ENCODE data around the gene MGAT5B. TPM values are rescaled to one million over a fixed set of nuclear protein-coding genes. Genes with fewer than 3 reads are reported as not detected.

The MGAT5B gene
- total RNA-seq, 1 experiment from 2014 or later, result 14.3 TPM

- BruUV-seq (replicated peaks), result no TSS peak
- no peaks in the 10 kb centered on the region for H3K36me3 ChIP-seq (ENCODE audit: low read depth)
- H3K79me2 ChIP-seq (ENCODE audit: low read depth), result no peaks in the 10 kb centered on the region
- H3K4me1 ChIP-seq (replicated peaks; ENCODE audit: insufficient read depth), result no peaks in the 10 kb centered on the region
- TF ChIP-seq CTCF (conservative IDR thresholded peaks at IDR 0.05) (no peak), EZH2 (IDR thresholded peaks at IDR 0.05; ENCODE audit: low read depth) (no peak)
- ChIA-PET CTCF (no interaction called here), POLR2A (ENCODE audit: unreplicated experiment) (no interaction called here)
- no peak overlapping the region for H3K4me2 ChIP-seq
- intact Hi-C loops (cut with micrococcal nuclease; ENCODE audit: unreplicated experiment), result no loop called here
- H2AFZ ChIP-seq, result no peak overlapping the region
- no peak for DNase-seq
- H3K4me3 ChIP-seq, result no peak overlapping the region
- no peaks in the 10 kb centered on the region for H3F3A ChIP-seq (ENCODE audit: insufficient read depth, low read depth)
- H4K20me1 ChIP-seq (ENCODE audit: insufficient read depth), result no peaks in the 10 kb centered on the region
- no peaks in the 10 kb centered on the region for H3K9me2 ChIP-seq (ENCODE audit: insufficient read depth)
- H3K27ac ChIP-seq, result no peak overlapping the region
- H3K27me3 ChIP-seq (ENCODE audit: insufficient read depth, low read depth), result no peaks in the 10 kb centered on the region
- no peaks in the 10 kb centered on the region for H3K9me3 ChIP-seq (ENCODE audit: insufficient read depth, low read depth)
These were observed 37.6 kb downstream of the MGAT5B start for GRCh38 chr17:76905836-76906235.

DNA sequence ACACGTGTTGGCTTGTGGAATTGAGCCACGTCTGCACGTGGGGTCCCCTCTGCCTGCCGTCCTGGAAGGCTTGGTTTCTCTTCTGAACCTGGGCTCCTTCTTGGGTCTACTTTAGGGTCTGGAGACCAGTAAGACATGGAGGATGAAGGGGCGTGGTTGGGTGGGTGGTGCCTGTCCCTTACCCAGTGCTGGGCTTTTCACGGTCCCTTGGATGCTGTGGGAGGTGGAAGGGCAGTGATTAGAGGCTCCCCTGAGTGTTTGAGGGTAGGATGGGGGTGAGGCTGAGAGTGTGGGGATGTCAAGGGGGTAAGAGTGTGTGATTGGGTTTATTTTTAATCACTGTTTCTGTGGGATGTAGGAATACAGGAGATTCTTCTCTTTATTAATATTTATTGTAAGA is 38.3 kb downstream of the MGAT5B start:
- Histone ChIP-seq H3K27me3 (ENCODE audit: insufficient read depth, low read depth) (no peaks in the 10 kb centered on the region), H4K20me1 (ENCODE audit: insufficient read depth) (no peaks in the 10 kb centered on the region), H2AFZ (no peak overlapping the region), H3K79me2 (ENCODE audit: low read depth) (no peaks in the 10 kb centered on the region), H3K27ac (no peak overlapping the region), H3K4me3 (no peak overlapping the region), H3K36me3 (ENCODE audit: low read depth) (no peaks in the 10 kb centered on the region), H3K4me1 (replicated peaks; ENCODE audit: insufficient read depth) (no peaks in the 10 kb centered on the region), H3K9me3 (ENCODE audit: insufficient read depth, low read depth) (no peaks in the 10 kb centered on the region), H3K4me2 (no peak overlapping the region), H3F3A (ENCODE audit: insufficient read depth, low read depth) (no peaks in the 10 kb centered on the region), H3K9me2 (ENCODE audit: insufficient read depth) (no peaks in the 10 kb centered on the region)
- ChIA-PET POLR2A (ENCODE audit: unreplicated experiment) (no interaction called here), CTCF (no interaction called here)
- no TSS peak for BruUV-seq (replicated peaks)
- DNase-seq, result no peak
- TF ChIP-seq CTCF (conservative IDR thresholded peaks at IDR 0.05), result no peak
- TF ChIP-seq EZH2 (IDR thresholded peaks at IDR 0.05; ENCODE audit: low read depth), result no peak
- intact Hi-C loops (cut with micrococcal nuclease; ENCODE audit: unreplicated experiment), result no loop called here

- Histone ChIP-seq H3K27me3 (ENCODE audit: insufficient read depth, low read depth) (no peaks in the 10 kb centered on the region), H3K27ac (no peak overlapping the region), H2AFZ (no peak overlapping the region), H4K20me1 (ENCODE audit: insufficient read depth) (no peaks in the 10 kb centered on the region), H3K4me1 (replicated peaks; ENCODE audit: insufficient read depth) (no peaks in the 10 kb centered on the region), H3K4me3 (no peak overlapping the region), H3K9me2 (ENCODE audit: insufficient read depth) (no peaks in the 10 kb centered on the region), H3K36me3 (ENCODE audit: low read depth) (no peaks in the 10 kb centered on the region), H3F3A (ENCODE audit: insufficient read depth, low read depth) (no peaks in the 10 kb centered on the region), H3K4me2 (no peak overlapping the region), H3K9me3 (ENCODE audit: insufficient read depth, low read depth) (no peaks in the 10 kb centered on the region), H3K79me2 (ENCODE audit: low read depth) (no peaks in the 10 kb centered on the region)
- no peak for TF ChIP-seq CTCF (conservative IDR thresholded peaks at IDR 0.05)
- TF ChIP-seq EZH2 (IDR thresholded peaks at IDR 0.05; ENCODE audit: low read depth), result no peak
- ChIA-PET POLR2A (ENCODE audit: unreplicated experiment) (no interaction called here), CTCF (no interaction called here)
- no TSS peak for BruUV-seq (replicated peaks)
- DNase-seq, result no peak
- intact Hi-C loops (cut with micrococcal nuclease; ENCODE audit: unreplicated experiment), result no loop called here
These were observed 39.1 kb downstream of the MGAT5B start for GRCh38 chr17:76907352-76907751.

Measured in PC-9 (cell line).